Endothelial cell (in vitro differentiated cells): Measurements from ENCODE around the gene LEMD3. TPM values are rescaled to one million over a fixed set of nuclear protein-coding genes. Genes with fewer than 3 reads are reported as not detected.

Source experiments
- DNase-seq: peaks from one replicate; pipeline ENCODE4 v3.0.0; 2021; ENCODE audit warnings: low spot score
- H3K27ac Mint-ChIP-seq: one replicate; pipeline ENCODE4 v1.8.0; 2021; ENCODE audit warnings: mixed read lengths, inconsistent platforms; ENCODE audit not compliant: unreplicated experiment
- H3K27me3 Mint-ChIP-seq: one replicate; pipeline ENCODE4 v1.8.0; 2021; ENCODE audit warnings: mild to moderate bottlenecking, moderate library complexity, mixed read lengths, inconsistent platforms; ENCODE audit not compliant: unreplicated experiment
- H3K36me3 Mint-ChIP-seq: one replicate; pipeline ENCODE4 v1.8.0; 2021; ENCODE audit warnings: mild to moderate bottlenecking, low read depth, mixed read lengths, inconsistent platforms; ENCODE audit not compliant: unreplicated experiment
- H3K4me1 Mint-ChIP-seq: one replicate; pipeline ENCODE4 v1.8.0; 2021; ENCODE audit warnings: mild to moderate bottlenecking, mixed read lengths, inconsistent platforms; ENCODE audit not compliant: unreplicated experiment
- H3K4me3 Mint-ChIP-seq: one replicate; pipeline ENCODE4 v1.8.0; 2021; ENCODE audit warnings: mild to moderate bottlenecking, mixed read lengths, inconsistent platforms; ENCODE audit not compliant: unreplicated experiment
- H3K9me3 Mint-ChIP-seq: one replicate; pipeline ENCODE4 v1.8.0; 2021; ENCODE audit warnings: mixed read lengths, inconsistent platforms; ENCODE audit not compliant: unreplicated experiment
- total RNA-seq: library from RNA; stranded (reverse); fragmentation: NEBNext Ultra II Directional; extraction: Animal tissue kit (Norgen Biotek cat#: 25700); gene quantifications from one replicate; pipeline ENCODE4 v1.2.1, GENCODE V29; 2021; ENCODE audit not compliant: unreplicated experiment
- TF ChIP-seq, protein P1 (sequence below): fragments of 200-600 bp; sonication (generic); IDR thresholded peaks from one replicate; pipeline ENCODE4 v1.5.0; 2021; ENCODE audit warnings: antibody characterized with exemption; ENCODE audit not compliant: unreplicated experiment

The LEMD3 gene
- total RNA-seq, 1 donor from 2014 or later = 22.1 TPM

DNA sequence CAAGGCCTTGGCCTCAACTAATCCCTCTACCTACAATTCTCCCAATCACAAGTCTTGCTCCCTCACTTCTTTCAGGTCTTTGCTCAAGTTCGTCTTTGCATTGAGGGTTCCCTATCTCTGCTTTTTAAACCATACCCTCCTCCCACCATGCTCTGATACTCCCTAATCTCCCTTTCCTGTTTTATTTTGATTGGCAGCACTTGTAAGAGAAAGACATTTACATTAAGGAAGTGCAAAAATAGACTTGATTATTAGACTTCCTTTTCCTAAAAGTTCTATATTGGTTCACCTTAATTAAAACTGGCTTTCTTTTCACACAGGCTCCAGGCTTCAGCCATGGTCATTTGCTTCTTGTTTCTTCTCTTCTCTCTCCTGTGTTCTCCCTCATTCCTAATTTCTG is 30.0 kb upstream of the LEMD3 start:
- peaks cover 7% of the 10 kb centered on the region for H3K4me1 Mint-ChIP-seq
- H3K27me3 Mint-ChIP-seq = no peaks in the 10 kb centered on the region
- H3K36me3 Mint-ChIP-seq = no peaks in the 10 kb centered on the region
- no peaks in the 10 kb centered on the region for H3K9me3 Mint-ChIP-seq
- no peak overlapping the region for H3K4me3 Mint-ChIP-seq
- TF ChIP-seq, protein P1, sequence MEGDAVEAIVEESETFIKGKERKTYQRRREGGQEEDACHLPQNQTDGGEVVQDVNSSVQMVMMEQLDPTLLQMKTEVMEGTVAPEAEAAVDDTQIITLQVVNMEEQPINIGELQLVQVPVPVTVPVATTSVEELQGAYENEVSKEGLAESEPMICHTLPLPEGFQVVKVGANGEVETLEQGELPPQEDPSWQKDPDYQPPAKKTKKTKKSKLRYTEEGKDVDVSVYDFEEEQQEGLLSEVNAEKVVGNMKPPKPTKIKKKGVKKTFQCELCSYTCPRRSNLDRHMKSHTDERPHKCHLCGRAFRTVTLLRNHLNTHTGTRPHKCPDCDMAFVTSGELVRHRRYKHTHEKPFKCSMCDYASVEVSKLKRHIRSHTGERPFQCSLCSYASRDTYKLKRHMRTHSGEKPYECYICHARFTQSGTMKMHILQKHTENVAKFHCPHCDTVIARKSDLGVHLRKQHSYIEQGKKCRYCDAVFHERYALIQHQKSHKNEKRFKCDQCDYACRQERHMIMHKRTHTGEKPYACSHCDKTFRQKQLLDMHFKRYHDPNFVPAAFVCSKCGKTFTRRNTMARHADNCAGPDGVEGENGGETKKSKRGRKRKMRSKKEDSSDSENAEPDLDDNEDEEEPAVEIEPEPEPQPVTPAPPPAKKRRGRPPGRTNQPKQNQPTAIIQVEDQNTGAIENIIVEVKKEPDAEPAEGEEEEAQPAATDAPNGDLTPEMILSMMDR = no peak
- no peak overlapping the region for H3K27ac Mint-ChIP-seq
- no peak for DNase-seq

DNA sequence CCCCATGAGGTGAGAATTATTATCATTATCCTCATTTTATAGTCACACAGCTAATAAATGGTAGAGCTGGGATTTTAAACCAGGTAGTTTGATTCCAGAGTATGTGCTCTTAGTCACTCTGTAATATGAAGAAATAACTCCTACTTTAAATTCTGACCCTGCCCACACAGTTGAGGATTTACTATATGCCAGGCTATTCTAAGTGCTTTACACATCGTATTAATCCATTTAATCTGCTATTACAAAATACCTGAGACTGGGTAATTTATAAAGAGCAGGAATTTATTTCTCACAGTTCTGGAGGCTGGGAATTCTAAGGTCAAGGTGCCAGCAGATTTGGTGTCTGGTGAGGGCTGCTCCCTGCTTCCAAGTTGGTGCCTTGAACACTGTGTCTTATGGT is 28.6 kb upstream of the LEMD3 start:
- Mint-ChIP-seq H3K4me3 (no peak overlapping the region), H3K27me3 (no peaks in the 10 kb centered on the region), H3K36me3 (no peaks in the 10 kb centered on the region), H3K9me3 (no peaks in the 10 kb centered on the region), H3K4me1 (peaks cover 7% of the 10 kb centered on the region), H3K27ac (no peak overlapping the region)
- DNase-seq = no peak
- TF ChIP-seq, protein P1 = no peak

DNA sequence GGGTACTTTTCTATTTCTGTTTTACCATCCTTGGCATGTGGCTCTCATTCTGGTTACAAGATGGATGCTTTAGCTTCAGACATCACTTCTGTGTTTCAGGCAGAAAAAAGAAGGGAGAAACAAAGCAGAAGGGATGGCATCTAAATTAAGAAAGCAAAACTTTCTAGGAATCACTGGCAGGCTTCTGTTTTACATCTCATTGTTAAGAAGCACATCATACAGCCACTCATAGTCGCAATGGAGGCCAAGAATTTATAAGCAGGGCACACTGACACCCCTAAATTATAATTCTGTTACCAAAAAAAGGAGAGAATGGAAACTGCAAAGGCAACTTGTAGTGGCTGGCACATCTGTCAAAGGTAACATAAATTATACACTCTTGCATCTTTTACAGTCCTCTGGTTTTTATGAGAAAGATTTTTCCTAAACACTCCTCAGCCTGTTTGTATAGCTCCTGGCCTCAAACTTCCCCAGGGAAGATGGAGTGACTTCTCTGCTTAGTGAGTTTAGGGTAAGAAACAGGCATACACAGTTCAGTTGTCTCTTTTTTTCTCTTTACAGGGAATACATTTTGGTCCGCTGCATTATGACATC is 22.0 kb upstream of the LEMD3 start:
- Mint-ChIP-seq H3K36me3 (no peaks in the 10 kb centered on the region), H3K27ac (no peak overlapping the region), H3K4me3 (no peak overlapping the region), H3K9me3 (no peaks in the 10 kb centered on the region), H3K4me1 (no peaks in the 10 kb centered on the region), H3K27me3 (no peaks in the 10 kb centered on the region)
- TF ChIP-seq, protein P1 = no peak
- no peak for DNase-seq

DNA sequence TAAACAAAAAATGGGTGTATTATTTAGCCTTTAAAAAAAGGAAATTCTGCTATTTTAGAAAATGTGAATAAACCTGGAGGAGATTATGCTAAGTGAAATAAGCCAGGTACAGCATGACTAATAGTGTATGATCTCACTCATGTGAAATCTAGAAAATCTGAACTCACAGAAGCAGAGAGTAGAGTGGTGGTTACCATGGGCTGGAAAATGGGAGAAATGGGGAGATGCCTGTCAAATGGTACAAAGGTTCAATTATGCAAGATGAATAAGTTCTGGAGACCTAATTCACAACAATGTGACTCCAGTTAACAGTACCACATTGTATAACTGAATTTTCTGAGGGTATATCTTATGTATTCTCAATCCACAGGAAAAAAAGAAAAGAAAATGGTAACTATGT is 17.4 kb upstream of the LEMD3 start:
- no peak for DNase-seq
- Mint-ChIP-seq H3K27me3 (no peaks in the 10 kb centered on the region), H3K36me3 (no peaks in the 10 kb centered on the region), H3K9me3 (no peaks in the 10 kb centered on the region), H3K27ac (no peak overlapping the region), H3K4me1 (no peaks in the 10 kb centered on the region), H3K4me3 (no peak overlapping the region)
- TF ChIP-seq, protein P1 = no peak

DNA sequence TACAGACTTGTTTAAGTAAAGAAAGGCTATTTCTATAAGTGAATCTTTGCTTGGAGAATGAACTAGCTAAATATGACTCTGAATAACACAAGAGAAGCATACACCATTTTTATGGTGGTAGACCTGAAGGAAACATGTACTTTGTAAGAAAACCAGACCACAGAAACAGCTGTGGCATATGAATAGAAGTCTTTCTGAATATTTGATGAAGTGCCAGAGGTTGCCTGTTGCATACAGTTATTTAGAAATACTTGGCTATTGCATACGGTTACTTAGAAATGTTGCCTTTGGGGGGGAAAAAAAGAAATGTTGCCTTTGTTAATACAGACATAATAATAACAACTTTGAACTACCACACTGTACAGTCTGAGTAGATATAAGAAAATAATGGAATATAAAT is 16.8 kb upstream of the LEMD3 start:
- TF ChIP-seq, protein P1 = no peak
- no peaks in the 10 kb centered on the region for H3K4me1 Mint-ChIP-seq
- no peak for DNase-seq
- no peaks in the 10 kb centered on the region for H3K27me3 Mint-ChIP-seq
- H3K27ac Mint-ChIP-seq = no peak overlapping the region
- H3K36me3 Mint-ChIP-seq = no peaks in the 10 kb centered on the region
- H3K4me3 Mint-ChIP-seq = no peak overlapping the region
- no peaks in the 10 kb centered on the region for H3K9me3 Mint-ChIP-seq
